ENCODE measurements around the gene TRAPPC3.
A peak's percentile ranks its signal among the peaks of the same experiment; 100 is the strongest.

Gene TRAPPC3

GRCh38 chr1:36168514-36168913, 19.2 kb upstream of the TRAPPC3 start:
- Histone ChIP-seq H3K27ac (peak overlapping the region in 3 of 21 experiments; percentile 24 to 39 (median 30)), H3K4me3 (no peak overlapping the region)

GRCh38 chr1:36166938-36167905, 17.9 kb upstream of the TRAPPC3 start:
- H3K4me3 ChIP-seq: no peak overlapping the region
- peak overlapping the region in 14 of 21 experiments; percentile 7 to 66 (median 47) for H3K27ac ChIP-seq

DNA sequence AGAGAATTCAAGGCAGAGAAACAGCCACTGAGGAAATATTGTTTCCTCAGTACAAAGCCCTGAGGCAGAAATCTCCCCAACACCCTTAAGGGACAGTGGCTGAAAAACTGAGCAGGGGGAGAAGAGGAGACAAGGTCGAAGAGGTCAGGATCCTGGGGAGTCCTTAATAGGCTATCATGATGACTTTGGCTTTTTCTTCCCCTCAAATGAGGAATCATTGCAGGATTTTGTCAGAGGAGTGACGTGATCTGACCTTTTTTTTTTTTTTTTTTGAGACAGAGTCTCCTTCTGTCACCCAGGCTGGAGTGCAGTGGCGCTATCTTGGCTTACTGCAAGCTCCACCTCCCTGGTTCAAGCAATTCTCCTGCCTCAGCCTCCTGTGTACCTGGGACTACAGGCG, 16.9 kb upstream of the TRAPPC3 start:
- peak overlapping the region in 13 of 21 experiments; percentile 8 to 66 (median 57) for H3K27ac ChIP-seq
- H3K4me3 ChIP-seq: no peak overlapping the region

DNA sequence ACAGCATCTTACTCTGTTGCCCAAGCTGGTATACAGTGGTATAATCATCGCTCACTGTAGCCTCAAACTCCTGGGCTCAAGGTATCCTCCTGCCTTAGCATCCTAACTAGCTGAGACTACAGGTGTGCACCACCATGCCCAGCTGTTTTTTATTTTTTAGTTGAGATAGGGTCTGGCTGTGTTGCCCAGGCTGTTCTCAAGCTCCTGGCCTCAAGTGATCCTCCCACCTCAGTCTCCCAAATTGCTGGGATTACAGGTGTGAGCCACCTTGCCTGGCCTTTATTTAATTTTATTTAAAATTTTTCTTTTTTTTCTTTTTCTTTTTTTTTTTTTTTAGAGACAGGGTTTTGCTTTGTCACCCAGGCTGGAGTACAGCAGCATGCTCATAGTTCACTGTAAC, 15.9 kb upstream of the TRAPPC3 start:
- Histone ChIP-seq H3K27ac (peak overlapping the region in 3 of 21 experiments; percentile 19 to 59 (median 29)), H3K4me3 (no peak overlapping the region)

- H3K27ac ChIP-seq: peak overlapping the region in 3 of 21 experiments; percentile 1 to 29 (median 3)
- no peak overlapping the region for H3K4me3 ChIP-seq
These were observed 15.1 kb upstream of the TRAPPC3 start for GRCh38 chr1:36164361-36164760.

DNA sequence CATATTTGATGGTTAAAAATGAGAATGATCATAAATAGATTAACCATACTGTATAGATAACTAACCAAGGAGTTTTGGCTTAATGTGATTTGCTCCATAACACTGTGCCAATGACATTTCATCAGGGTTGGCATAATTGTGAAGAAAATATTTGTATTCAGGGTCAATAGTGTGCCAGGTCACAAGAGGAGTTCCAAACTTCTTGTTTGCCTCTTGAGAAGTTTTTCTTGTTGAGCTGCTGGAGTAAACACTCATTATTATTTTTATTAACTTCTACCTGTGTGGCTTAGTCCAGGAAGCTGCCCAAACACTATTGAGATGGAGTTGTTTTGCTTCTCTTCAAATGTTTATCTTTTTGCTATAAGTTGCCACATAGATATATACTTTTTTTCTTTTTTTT, 14.1 kb upstream of the TRAPPC3 start:
- H3K27ac ChIP-seq: peak overlapping the region in 11 of 21 experiments; percentile 83 to 100 (median 92)
- no peak overlapping the region for H3K4me3 ChIP-seq

DNA sequence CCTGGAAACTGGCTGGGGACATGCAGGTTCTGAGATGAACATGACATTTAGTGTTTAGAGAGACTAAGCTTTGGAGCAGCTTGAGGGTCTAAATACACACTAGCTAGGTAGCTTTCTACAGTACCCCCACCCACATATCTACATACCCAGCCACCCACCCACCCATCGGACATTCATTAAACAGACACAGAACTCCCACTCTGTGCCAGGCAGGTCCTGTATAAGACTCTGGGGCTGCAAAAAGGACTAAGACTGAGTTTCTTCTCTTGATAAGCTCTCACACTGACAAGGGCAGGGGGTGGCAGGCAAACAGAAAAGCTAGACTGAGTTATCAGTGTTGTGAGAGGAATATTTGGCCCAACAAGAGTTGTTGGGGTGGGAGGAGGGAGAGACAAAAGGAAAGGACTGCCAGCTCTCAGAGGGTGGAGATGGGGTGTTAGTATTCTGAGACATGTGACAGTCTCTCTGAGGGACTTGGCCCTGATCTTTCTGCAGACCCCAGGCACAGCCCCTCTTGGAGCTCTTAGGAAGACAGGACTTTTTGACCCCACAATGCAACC, 13.5 kb upstream of the TRAPPC3 start:
- H3K4me3 ChIP-seq: no peak overlapping the region
- H3K27ac ChIP-seq: peak overlapping the region in 20 of 21 experiments; percentile 4 to 100 (median 89)

DNA sequence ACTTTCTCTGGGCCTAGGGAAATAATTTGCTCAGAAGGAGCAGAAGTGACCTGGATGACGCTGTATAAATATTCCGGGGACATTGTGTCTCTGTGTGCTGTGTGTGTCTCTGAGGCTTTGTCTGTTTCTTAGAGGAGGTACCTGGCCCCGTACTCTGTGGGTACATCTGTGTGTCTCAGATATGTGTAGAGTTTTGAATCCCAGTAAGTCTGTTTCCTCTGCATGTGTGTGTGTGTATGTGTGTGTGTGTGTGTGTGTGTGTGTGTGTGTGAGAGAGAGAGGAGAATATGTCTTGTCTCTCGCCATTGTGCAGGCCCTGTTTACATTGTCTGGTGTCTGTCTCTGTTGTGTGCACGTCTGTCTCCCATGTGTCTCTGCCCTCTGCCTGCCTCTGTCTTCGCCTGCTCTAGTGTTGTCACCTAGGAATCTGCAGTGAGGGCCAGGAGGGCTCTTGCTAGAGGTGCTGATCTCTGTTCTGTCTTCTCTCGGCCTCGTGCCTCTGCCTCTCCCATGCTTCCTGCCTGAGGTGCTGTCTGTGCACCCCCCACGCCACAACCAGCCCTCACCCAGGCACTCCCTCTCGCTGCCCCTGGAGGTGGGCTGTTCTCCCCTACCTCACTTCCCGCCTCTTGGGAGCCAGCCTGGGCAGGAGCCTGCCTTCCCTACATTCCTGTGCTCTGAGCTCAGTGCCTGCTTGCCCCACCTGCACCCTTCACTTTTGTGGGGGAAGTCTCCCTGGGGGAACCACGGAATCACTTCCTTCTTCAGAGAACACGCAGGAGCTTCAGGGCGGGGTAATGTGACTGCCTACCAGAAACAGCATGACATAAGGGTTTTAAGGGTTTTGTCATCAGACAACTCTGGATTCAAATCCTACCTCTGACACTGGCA, 12.6 kb upstream of the TRAPPC3 start:
- Histone ChIP-seq H3K27ac (peak overlapping the region; percentile 26 to 100 (median 88)), H3K4me3 (peak overlapping the region in 6 of 7 experiments; percentile 19 to 31 (median 21))

GRCh38 chr1:36160949-36161485, 11.7 kb upstream of the TRAPPC3 start:
- Histone ChIP-seq H3K27ac (peak overlapping the region; percentile 26 to 100 (median 88)), H3K4me3 (peak overlapping the region; percentile 4 to 31 (median 21))

DNA sequence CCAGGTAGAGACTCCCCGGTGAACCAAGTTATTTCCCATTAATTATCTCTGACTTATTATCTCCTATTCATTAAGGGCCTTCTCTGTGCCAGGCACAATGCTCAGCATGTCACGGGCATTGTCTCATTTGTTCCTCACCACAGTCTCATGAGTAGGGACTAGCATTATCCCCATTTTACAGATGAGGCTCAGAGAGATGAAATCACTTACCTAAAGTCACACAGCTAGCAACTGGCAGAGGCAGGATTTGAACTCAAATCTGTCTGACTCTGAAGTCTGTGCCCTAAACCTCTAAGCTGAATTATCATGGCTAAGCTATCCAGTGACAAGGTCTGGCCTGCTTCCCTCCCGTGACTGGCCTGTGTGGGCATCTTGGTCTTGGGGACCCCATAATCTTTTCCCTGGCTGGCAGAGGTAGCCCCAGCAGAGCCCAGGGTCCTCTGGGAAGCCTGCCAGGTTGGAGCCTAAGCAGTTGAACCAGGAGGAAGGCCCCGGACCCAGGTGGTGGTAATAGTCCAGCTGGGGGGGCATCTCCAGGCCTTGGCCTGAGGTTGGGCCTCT, 11.2 kb upstream of the TRAPPC3 start:
- Histone ChIP-seq H3K4me3 (peak overlapping the region in 6 of 7 experiments; percentile 19 to 31 (median 21)), H3K27ac (peak overlapping the region in 20 of 21 experiments; percentile 70 to 100 (median 89))

DNA sequence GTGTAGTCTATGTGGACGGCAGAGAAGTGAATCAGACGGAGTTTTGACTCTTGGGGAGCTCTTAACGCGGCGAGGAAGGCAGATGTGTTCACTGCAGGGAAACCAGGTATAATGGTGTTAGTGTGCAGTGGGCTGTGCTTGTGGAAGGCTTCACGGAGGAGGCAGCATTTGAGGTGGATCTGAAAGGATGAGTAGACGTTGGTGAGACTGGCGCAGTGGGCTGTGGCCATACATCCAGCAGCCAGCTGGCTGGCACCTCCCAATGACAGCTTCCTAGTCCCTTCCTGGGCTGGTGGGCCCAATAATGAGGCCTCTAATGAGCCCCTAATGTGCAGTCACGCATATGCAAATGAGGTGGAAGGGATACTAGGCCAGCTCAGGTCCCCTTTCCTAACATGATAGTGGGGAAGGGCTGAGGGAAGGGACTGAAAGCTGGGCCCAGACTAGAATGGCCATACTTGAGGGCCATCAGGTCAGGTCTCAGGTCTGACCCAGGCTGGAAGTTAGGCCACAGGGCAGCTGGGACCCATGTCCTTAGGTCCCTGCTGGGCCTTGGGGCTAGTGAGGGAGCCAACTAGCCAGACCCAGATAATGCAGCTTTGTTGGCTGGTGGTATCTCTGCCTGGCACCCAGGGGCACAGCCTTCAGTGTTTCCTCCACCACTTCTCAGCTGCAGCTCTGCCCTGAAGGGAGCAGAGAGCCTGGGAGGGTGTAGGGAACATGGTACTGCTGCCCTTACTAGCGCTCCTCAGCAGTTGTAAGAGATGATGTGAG, 10.5 kb upstream of the TRAPPC3 start:
- no peak overlapping the region for H3K4me3 ChIP-seq
- peak overlapping the region in 20 of 21 experiments; percentile 49 to 100 (median 89) for H3K27ac ChIP-seq

- peak overlapping the region in 1 of 7 experiments; percentile 99 for H3K4me3 ChIP-seq
- peak overlapping the region in 15 of 21 experiments; percentile 70 to 100 (median 99) for H3K27ac ChIP-seq
These were observed 9.6 kb upstream of the TRAPPC3 start for GRCh38 chr1:36158827-36159252.

GRCh38 chr1:36157973-36158826, 8.9 kb upstream of the TRAPPC3 start:
- Histone ChIP-seq H3K27ac (peak overlapping the region in 19 of 21 experiments; percentile 91 to 100 (median 99)), H3K4me3 (peak overlapping the region; percentile 83 to 99 (median 93))

DNA sequence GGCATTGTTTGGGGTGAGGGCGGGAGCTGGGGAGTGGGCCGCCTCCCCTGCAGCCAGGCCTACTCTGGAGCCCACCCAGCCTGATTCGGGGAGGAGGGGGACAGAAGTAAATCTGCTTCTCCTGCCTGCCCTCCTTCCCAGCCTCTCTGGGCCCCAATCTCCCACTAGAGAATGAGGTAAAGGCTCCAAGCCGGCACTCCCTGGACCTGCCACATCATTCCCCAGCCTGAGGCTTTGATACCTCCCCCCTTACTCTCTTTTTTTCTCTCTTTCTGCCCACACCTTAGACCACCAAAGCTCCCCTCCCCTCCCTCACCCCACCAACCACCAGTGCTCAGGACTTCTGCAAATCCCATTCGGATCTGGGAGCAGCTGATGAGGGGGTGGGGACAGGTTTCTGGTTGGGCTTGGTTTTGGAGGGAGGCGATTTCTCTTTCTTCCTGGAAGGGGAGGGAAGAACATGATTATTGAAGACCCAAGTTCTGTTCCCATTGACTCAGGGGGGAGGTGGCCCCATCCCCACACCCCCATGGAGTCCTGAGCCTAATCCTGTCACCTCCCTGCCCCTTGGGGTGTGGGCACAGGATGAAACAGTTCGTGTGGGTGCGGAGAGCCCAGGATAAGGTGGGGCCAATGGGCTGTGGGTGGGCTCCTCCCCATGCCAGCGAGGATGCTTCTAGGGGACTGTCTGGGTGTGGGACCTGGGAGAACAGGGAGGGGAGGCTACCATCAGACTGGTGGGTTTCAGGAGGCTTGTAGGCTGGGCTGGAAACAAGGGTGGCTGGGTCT, 8.0 kb upstream of the TRAPPC3 start:
- Histone ChIP-seq H3K4me3 (peak overlapping the region; percentile 83 to 99 (median 93)), H3K27ac (peak overlapping the region; percentile 91 to 100 (median 99))

- Histone ChIP-seq H3K27ac (peak overlapping the region; percentile 91 to 100 (median 99)), H3K4me3 (peak overlapping the region; percentile 83 to 99 (median 93))
These were observed 7.2 kb upstream of the TRAPPC3 start for GRCh38 chr1:36156329-36157114.
